K562 (cell line): ENCODE measurements around the gene MRPL52. TPM values are rescaled to one million over a fixed set of nuclear protein-coding genes. Genes with fewer than 3 reads are reported as not detected.
A peak's percentile ranks its signal among the peaks of the same experiment; 100 is the strongest.

Experiments
- ATF2 ChIP-seq: sonication (generic); formaldehyde crosslinking; IDR thresholded peaks from 2 replicates; pipeline ENCODE4 v1.8.1; 2022; ENCODE audit warnings: missing genetic modification reagents
- CAMTA2 ChIP-seq: fragments of 250-450 bp; sonication (Bioruptor Pico); conservative IDR thresholded peaks from 2 replicates; pipeline ENCODE4 v1.5.1; 2022
- CCNT2 ChIP-seq: IDR thresholded peaks from 2 replicates; pipeline ENCODE4 v1.6.1; 2011; ENCODE audit warnings: borderline replicate concordance, low read depth, mild to moderate bottlenecking, moderate library complexity, mixed read lengths, low read length; ENCODE audit not compliant: insufficient read length; ENCODE audit errors: extremely low read depth
- CHAMP1 ChIP-seq: fragments of 450-650 bp; IDR thresholded peaks from 2 replicates; pipeline ENCODE4 v1.6.1; 2016; ENCODE audit warnings: mild to moderate bottlenecking
- EZH2 ChIP-seq: IDR thresholded peaks from 2 replicates; pipeline ENCODE4 v1.6.1; 2012; ENCODE audit warnings: low read depth, mild to moderate bottlenecking, inconsistent platforms, low read length, borderline replicate concordance
- FOXP1 ChIP-seq: sonication (generic); formaldehyde crosslinking; IDR thresholded peaks from 2 replicates; pipeline ENCODE4 v1.8.0; 2022; ENCODE audit warnings: mild to moderate bottlenecking, missing genetic modification reagents
- GATA2 ChIP-seq: sonication (generic); formaldehyde crosslinking; IDR thresholded peaks from 2 replicates; pipeline ENCODE4 v1.4.0; 2020; ENCODE audit warnings: mild to moderate bottlenecking, missing genetic modification reagents
- KAT8 ChIP-seq: fragments of 450-650 bp; IDR thresholded peaks from 2 replicates; pipeline ENCODE4 v1.6.1; 2016; ENCODE audit warnings: low read depth, mild to moderate bottlenecking
- MAFK ChIP-seq: IDR thresholded peaks from 2 replicates; pipeline ENCODE4 v1.6.1; 2011; ENCODE audit warnings: low read length, improper control_type of control experiment
- MBD1 ChIP-seq: fragments of 250-450 bp; sonication (Bioruptor Pico); IDR thresholded peaks from 2 replicates; pipeline ENCODE4 v1.8.0; 2022; ENCODE audit warnings: inconsistent platforms
- PHF21A ChIP-seq: fragments of 450-650 bp; IDR thresholded peaks from 2 replicates; pipeline ENCODE4 v1.6.1; 2017; ENCODE audit warnings: low read depth, borderline replicate concordance
- POLR2A ChIP-seq: fragments of 450-650 bp; conservative IDR thresholded peaks from 2 replicates; pipeline ENCODE4 v1.6.1; 2016
- RCOR1 ChIP-seq, 2 experiments: IDR thresholded peaks; 2 replicates each; pipeline ENCODE4 v1.6.1; 2012; ENCODE audit warnings: low read depth in 2 of 2, low read length in 2 of 2, borderline replicate concordance in 1 of 2, improper control_type of control experiment in 1 of 2
- RFX7 ChIP-seq: fragments of 250-450 bp; sonication (Bioruptor Pico); IDR thresholded peaks from 2 replicates; pipeline ENCODE4 v1.5.1; 2021; ENCODE audit warnings: mild to moderate bottlenecking
- SMAD3 ChIP-seq: fragments of 450-650 bp; formaldehyde crosslinking; conservative IDR thresholded peaks from 2 replicates; pipeline ENCODE4 v1.4.0; 2020; ENCODE audit warnings: mild to moderate bottlenecking
- ZFP1 ChIP-seq: fragments of 450-650 bp; formaldehyde crosslinking; IDR thresholded peaks from 2 replicates; pipeline ENCODE4 v1.4.0; 2020; ENCODE audit warnings: mild to moderate bottlenecking, mixed read lengths
- ZKSCAN1 ChIP-seq: fragments of 150-350 bp; IDR thresholded peaks from 2 replicates; pipeline ENCODE4 v1.6.1; 2016; ENCODE audit warnings: low read depth, low read length
- ZNF133 ChIP-seq: fragments of 250-450 bp; sonication (Bioruptor Pico); IDR thresholded peaks from 2 replicates; pipeline ENCODE4 v1.4.0; 2020; ENCODE audit warnings: mild to moderate bottlenecking
- ZNF696 ChIP-seq: fragments of 250-450 bp; sonication (Bioruptor Pico); conservative IDR thresholded peaks from 2 replicates; pipeline ENCODE4 v1.4.0; 2020; ENCODE audit warnings: mild to moderate bottlenecking, moderate library complexity
- ZNF740 ChIP-seq, 3 experiments: fragments of 200-800 bp in 1 of 3; sonication (Bioruptor generic) in 1 of 3; sonication (generic) in 1 of 3; formaldehyde crosslinking in 1 of 3; IDR thresholded peaks; 2 replicates each; pipeline versions ENCODE4 v1.6.1 to v1.8.0; 2016 to 2022; ENCODE audit warnings: mild to moderate bottlenecking in 2 of 3, missing compliant biosample characterization in 2 of 3, missing genetic modification characterization in 2 of 3, missing genetic modification reagents in 1 of 3
- ZNF778 ChIP-seq: fragments of 450-650 bp; formaldehyde crosslinking; IDR thresholded peaks from 2 replicates; pipeline ENCODE4 v1.4.0; 2020; ENCODE audit warnings: mild to moderate bottlenecking, moderate library complexity
- ZNF79 ChIP-seq: fragments of 250-450 bp; sonication (Bioruptor Pico); IDR thresholded peaks from 2 replicates; pipeline ENCODE4 v1.4.0; 2020; ENCODE audit warnings: low read depth, mild to moderate bottlenecking, moderate library complexity
- polyA plus RNA-seq, 8 experiments: library from polyadenylated mRNA; depleted of rRNA in 4 of 8; stranded (reverse) in 5 of 8; unstranded in 3 of 8; fragments of >200 nt; fragmentation: Nextera tagmentation in 2 of 8; fragmentation: Illumina TruSeq in 1 of 8; extraction: Ambion mirVana in 2 of 8; extraction: Trizol in 1 of 8; gene quantifications; 2 replicates each; pipeline versions ENCODE4 v1.2.1 to v1.2.3, GENCODE V29; 2011 to 2014; ENCODE audit warnings: inconsistent platforms in 1 of 8, missing spikeins in 1 of 8
- total RNA-seq, 7 experiments: library from RNA; depleted of rRNA in 6 of 7; stranded (reverse); fragments of >200 nt in 6 of 7; fragmentation: Illumina TruSeq in 2 of 7; extraction: Trizol in 2 of 7; gene quantifications; 2 replicates each; pipeline versions ENCODE4 v1.2.1 to v1.2.3, GENCODE V29; 2011 to 2021; ENCODE audit warnings: low replicate concordance in 1 of 7

Gene MRPL52
- total and polyA plus RNA-seq, 9 of the 15 experiments (the other 6 are each of a cell fraction or from before 2014, with no cell fraction given), result 56.5 to 213 (median 168) TPM

- TF ChIP-seq ZKSCAN1 (no peak), ZFP1 (no peak), ATF2 (CRISPR knock-in tag) (no peak), GATA2 (no peak), ZNF778 (CRISPR knock-in tag) (no peak), ZNF133 (CRISPR knock-in tag) (no peak), ZNF740 (CRISPR knock-in tag; IDR thresholded peaks at IDR 0.05) (no peak), ZNF740 (tag; IDR thresholded peaks at IDR 0.05) (no peak), ZNF79 (CRISPR knock-in tag) (no peak), FOXP1 (CRISPR knock-in tag) (no peak), CCNT2 (no peak), MAFK (no peak), PHF21A (no peak), SMAD3 (CRISPR knock-in tag) (0 out of 2 replicates have a peak, but pooled peaks have one; percentile 31), CHAMP1 (no peak), RCOR1 (IDR thresholded peaks at IDR 0.05; ENCODE audit: borderline replicate concordance in 1 of 2, low read depth in 2 of 2, low read length in 2 of 2) (peak; percentile 44 to 60; a peak in 3 of 4 replicates), ZNF696 (CRISPR knock-in tag) (no peak), MBD1 (no peak), EZH2 (no peak), RFX7 (no peak), KAT8 (peak; percentile 95), POLR2A (peak; percentile 93), CAMTA2 (no peak)
These were observed at the start of gene MRPL52 (continued) for GRCh38 chr14:22829661-22830442.
